Measurements from ENCODE around the gene ARL14.

ARL14 gene

DNA sequence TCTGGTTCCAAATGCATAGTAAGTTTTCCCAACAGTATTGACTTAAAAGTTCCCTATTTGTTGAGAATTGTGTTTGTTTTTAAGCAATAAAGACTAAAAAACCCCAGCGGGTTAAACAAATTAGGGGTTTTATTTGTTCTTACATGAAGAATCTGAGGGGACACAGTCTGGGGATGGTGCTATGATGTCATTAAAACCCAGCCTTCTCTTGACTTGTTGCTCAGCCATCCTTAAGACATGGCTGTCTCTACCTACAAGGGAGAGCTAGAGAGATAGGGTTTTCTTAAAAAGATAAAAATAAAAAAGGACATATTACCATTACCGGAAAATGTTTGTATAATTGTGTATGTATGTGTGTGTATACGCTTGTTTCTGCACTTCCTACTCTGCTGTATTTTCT is 11.7 kb upstream of the ARL14 start:
- Mint-ChIP-seq H3K4me1 (ENCODE audit: low read depth) (peaks cover 9% of the 10 kb centered on the region), H3K36me3 (ENCODE audit: low read depth) (no peaks in the 10 kb centered on the region), H3K27ac (no peak overlapping the region), H3K4me3 (no peak overlapping the region), H3K9me3 (no peaks in the 10 kb centered on the region), H3K27me3 (no peaks in the 10 kb centered on the region)
- intact Hi-C loops (cut with micrococcal nuclease), result no loop called here

DNA sequence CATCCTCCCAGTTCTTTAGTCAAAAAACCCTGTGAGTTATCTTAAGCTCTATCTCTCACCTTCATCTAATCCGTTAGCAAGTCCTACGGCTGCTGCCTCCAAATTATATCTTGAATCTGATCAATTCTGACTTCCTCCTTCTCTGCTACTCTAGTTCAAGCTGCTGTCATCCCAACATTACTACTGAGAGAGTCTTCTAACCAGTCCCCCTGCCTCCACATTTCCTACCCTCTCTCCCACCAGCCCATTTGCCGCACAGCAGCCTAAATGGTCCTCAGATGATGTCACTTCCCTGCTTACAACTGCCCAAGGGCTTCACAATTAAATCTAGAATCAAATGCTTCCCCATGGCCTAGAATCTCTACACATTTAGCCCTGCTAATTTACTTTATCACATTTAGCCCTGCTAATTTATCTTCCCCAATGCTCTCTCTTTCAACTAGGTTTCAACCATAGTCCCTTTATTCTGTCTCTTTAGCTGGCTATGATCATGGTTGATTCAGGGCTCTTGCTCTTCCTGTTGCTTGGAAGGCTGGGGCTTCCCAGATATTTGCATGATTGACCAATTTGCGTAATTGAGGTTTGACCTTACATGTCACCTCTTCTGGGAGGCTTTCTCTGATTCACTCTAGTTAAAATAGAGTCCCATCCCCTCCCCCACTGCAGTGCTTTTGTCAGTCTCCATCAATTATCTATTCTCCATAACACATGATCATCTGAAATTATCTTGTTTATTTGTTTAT is 11.0 kb upstream of the ARL14 start:
- no peak overlapping the region for H3K4me3 Mint-ChIP-seq
- no peaks in the 10 kb centered on the region for H3K36me3 Mint-ChIP-seq (ENCODE audit: low read depth)
- H3K27me3 Mint-ChIP-seq, result no peaks in the 10 kb centered on the region
- intact Hi-C loops (cut with micrococcal nuclease), result no loop called here
- no peaks in the 10 kb centered on the region for H3K9me3 Mint-ChIP-seq
- H3K27ac Mint-ChIP-seq, result no peak overlapping the region
- H3K4me1 Mint-ChIP-seq (ENCODE audit: low read depth), result peaks cover 9% of the 10 kb centered on the region

DNA sequence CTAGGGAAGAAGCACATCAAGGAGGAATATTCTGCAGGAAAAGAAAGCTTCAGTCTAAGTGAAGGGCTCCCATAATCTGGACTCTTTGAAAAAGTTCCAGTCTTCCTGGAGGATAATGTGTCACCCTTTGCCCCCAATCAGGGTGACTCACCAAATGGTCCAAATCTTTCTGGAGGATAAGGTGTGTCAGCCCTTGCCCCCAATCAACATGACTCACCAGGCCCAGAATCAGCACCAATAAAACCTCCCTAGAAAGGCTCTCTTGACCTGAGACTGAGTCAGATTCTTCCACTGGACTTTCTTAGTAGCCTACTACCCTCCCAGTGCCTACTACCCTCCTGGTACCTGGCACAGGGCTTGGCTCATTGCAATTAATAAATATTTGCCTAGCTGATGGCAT is 9.5 kb upstream of the ARL14 start:
- H3K4me1 Mint-ChIP-seq (ENCODE audit: low read depth), result peaks cover 9% of the 10 kb centered on the region
- intact Hi-C loops (cut with micrococcal nuclease), result no loop called here
- H3K4me3 Mint-ChIP-seq, result no peak overlapping the region
- no peaks in the 10 kb centered on the region for H3K9me3 Mint-ChIP-seq
- H3K36me3 Mint-ChIP-seq (ENCODE audit: low read depth), result no peaks in the 10 kb centered on the region
- no peaks in the 10 kb centered on the region for H3K27me3 Mint-ChIP-seq
- no peak overlapping the region for H3K27ac Mint-ChIP-seq

DNA sequence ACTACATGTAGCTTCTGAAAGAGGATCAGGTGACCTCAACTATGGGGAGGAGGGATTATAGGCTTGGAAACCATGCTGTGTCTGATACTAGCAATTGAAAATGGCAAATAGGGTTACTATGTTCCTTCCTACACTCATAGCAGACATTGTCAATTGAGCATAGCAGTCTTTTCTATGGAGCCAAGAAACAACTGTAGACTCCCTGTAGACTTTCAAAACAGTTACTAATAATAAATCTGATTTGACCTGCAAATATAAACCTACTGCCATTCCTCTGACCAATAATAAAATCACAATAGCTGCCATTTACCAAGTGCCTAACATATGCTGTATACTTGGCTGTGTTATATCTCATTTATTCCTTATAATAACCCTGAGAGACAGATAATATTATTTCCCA is 8.5 kb upstream of the ARL14 start:
- H3K36me3 Mint-ChIP-seq (ENCODE audit: low read depth), result no peaks in the 10 kb centered on the region
- H3K27ac Mint-ChIP-seq, result no peak overlapping the region

DNA sequence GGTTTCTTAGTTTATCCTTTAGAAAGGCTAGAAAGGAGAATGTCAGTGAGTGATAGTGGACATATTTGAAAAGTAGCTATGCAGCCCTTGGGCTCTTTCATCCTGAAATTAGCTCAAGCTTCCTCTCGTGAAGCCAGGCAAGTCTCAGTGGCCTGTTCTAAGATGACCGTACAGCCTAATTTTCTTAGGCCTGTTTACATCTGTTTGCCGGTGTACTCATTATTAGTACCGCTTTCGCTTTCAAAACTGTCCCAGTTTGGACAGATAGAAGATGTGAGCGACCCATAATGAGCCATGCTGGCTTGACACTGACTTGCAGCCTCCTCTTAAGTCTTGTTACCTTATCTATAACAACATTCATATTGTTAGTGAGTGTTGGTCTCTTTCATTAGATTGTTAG is 5.7 kb upstream of the ARL14 start:
- Mint-ChIP-seq H3K4me3 (no peak overlapping the region), H3K27me3 (no peaks in the 10 kb centered on the region), H3K9me3 (no peaks in the 10 kb centered on the region), H3K36me3 (ENCODE audit: low read depth) (no peaks in the 10 kb centered on the region), H3K27ac (no peak overlapping the region), H3K4me1 (ENCODE audit: low read depth) (peaks cover under 1% of the 10 kb centered on the region)
- intact Hi-C loops (cut with micrococcal nuclease), result no loop called here

More for the DNA sequence above, 8.5 kb upstream of the ARL14 start:
- intact Hi-C loops (cut with micrococcal nuclease), result no loop called here
- no peaks in the 10 kb centered on the region for H3K27me3 Mint-ChIP-seq
- H3K4me3 Mint-ChIP-seq, result no peak overlapping the region
- H3K4me1 Mint-ChIP-seq (ENCODE audit: low read depth), result peaks cover 9% of the 10 kb centered on the region
- H3K9me3 Mint-ChIP-seq, result no peaks in the 10 kb centered on the region

DNA sequence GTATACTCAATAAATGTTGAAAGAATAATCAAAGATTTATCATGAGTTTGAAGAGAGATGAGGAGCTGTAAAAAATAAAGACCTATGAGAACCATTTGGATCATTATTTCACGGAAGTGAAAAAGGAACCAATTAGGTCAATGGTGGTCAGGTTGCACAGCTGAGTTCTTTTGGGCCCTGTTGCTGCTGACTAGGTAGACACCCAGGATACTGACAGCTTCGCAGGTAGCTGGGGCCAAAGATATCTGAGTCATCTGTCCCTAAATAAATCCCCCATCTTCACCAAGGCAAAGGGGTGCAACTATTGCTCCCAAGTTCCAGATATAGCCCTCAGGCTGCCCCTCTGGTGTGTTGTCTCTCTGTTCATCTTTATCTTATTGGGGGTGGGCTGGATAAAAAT is 5.0 kb upstream of the ARL14 start:
- Mint-ChIP-seq H3K4me3 (no peak overlapping the region), H3K9me3 (no peaks in the 10 kb centered on the region), H3K4me1 (ENCODE audit: low read depth) (no peaks in the 10 kb centered on the region), H3K27ac (no peak overlapping the region), H3K27me3 (no peaks in the 10 kb centered on the region), H3K36me3 (ENCODE audit: low read depth) (no peaks in the 10 kb centered on the region)
- intact Hi-C loops (cut with micrococcal nuclease), result no loop called here

DNA sequence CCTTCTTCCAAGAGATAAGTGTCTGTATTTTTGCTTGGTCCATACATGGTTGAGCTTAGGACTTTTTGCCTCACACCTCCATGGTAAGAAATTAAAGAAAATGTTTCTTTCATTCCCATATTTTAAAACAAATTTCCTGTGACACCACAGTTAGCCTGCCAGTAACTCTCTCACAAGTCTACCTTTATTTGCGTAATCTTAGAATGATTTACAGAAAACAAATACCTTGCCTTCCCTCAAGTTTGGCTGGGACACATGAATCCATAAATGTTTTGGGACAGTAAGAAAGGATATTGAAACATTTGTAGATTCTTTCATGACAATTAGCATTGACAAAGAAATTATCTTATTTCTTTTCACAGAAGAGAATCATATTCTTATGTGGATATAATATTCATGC is 3.8 kb upstream of the ARL14 start:
- Mint-ChIP-seq H3K4me3 (no peak overlapping the region), H3K27me3 (no peaks in the 10 kb centered on the region), H3K9me3 (no peaks in the 10 kb centered on the region), H3K27ac (no peak overlapping the region), H3K4me1 (ENCODE audit: low read depth) (no peaks in the 10 kb centered on the region), H3K36me3 (ENCODE audit: low read depth) (no peaks in the 10 kb centered on the region)
- intact Hi-C loops (cut with micrococcal nuclease), result no loop called here

DNA sequence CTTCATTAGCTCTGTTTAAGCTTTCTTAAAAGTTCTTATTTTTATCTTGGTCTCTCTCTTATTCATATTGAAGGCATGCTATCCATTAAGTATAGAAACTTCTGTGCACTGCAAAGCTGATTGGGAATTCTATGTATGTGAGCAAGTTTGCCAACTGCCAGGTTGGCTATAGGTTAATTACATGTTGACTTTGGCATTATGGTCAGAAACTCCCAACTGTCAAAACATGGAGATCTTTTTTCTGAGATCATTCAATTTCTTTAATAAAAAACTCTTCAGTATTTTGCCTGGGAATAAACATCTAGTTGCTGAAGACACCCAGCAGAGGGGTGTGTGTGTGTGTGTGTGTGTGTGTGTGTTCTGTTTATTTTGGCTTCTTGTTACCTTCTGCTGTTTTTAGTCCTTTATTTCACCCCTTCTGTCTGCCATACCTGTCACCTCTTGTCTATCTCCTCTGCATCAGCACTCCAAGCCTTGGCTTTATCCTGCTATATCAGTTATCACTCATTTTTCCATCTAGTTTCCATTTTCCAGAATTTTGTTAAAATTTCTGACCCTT is 1.3 kb upstream of the ARL14 start:
- H3K9me3 Mint-ChIP-seq, result no peaks in the 10 kb centered on the region
- H3K4me1 Mint-ChIP-seq (ENCODE audit: low read depth), result no peaks in the 10 kb centered on the region
- peaks cover 2% of the 10 kb centered on the region for H3K27me3 Mint-ChIP-seq
- H3K4me3 Mint-ChIP-seq, result no peak overlapping the region
- H3K27ac Mint-ChIP-seq, result no peak overlapping the region
- intact Hi-C loops (cut with micrococcal nuclease), result no loop called here
- H3K36me3 Mint-ChIP-seq (ENCODE audit: low read depth), result no peaks in the 10 kb centered on the region

DNA sequence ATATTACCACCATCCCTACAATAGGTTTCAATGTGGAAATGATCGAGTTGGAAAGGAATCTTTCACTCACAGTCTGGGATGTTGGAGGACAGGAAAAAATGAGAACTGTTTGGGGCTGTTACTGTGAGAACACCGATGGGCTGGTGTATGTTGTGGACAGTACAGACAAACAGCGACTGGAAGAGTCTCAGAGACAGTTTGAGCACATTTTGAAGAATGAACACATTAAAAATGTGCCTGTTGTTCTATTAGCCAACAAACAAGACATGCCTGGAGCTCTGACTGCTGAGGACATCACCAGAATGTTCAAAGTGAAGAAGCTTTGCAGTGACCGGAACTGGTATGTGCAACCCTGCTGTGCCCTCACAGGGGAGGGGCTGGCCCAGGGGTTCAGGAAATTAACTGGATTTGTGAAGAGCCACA is 510 bp downstream of the ARL14 start:
- Mint-ChIP-seq H3K9me3 (no peaks in the 10 kb centered on the region), H3K36me3 (ENCODE audit: low read depth) (no peaks in the 10 kb centered on the region), H3K27me3 (peaks cover 2% of the 10 kb centered on the region), H3K4me3 (no peak overlapping the region), H3K27ac (no peak overlapping the region), H3K4me1 (ENCODE audit: low read depth) (no peaks in the 10 kb centered on the region)
- intact Hi-C loops (cut with micrococcal nuclease), result no loop called here

DNA sequence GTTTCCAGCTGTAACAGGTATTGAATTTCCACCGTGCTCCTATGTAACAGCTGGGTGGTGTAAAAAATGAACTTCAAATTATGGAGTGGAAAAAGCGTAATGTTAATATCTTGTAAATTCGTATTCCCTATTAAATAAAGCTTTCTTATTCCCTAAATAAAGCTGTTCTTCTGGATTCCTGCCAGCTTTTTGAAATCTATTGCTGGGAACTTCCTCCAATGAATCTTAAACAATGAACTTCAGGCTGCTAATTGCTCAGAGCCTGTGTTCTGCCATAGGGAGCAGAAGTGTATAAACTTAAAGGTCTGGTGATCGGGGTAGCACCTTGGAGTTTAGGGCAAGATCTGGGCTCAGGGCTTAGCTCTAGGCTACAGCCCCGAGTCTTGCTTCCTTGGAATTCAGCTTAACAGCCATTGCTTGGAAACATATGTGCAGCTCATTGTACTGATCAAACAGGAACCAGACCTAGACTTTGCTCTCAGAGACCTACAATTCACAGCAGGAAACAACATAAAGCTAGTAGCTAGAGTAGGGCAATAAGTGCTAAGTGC is 1.4 kb downstream of the ARL14 start:
- H3K27ac Mint-ChIP-seq, result no peak overlapping the region
- H3K9me3 Mint-ChIP-seq, result no peaks in the 10 kb centered on the region
- intact Hi-C loops (cut with micrococcal nuclease), result no loop called here
- peaks cover 2% of the 10 kb centered on the region for H3K27me3 Mint-ChIP-seq
- no peaks in the 10 kb centered on the region for H3K4me1 Mint-ChIP-seq (ENCODE audit: low read depth)
- no peaks in the 10 kb centered on the region for H3K36me3 Mint-ChIP-seq (ENCODE audit: low read depth)
- no peak overlapping the region for H3K4me3 Mint-ChIP-seq

DNA sequence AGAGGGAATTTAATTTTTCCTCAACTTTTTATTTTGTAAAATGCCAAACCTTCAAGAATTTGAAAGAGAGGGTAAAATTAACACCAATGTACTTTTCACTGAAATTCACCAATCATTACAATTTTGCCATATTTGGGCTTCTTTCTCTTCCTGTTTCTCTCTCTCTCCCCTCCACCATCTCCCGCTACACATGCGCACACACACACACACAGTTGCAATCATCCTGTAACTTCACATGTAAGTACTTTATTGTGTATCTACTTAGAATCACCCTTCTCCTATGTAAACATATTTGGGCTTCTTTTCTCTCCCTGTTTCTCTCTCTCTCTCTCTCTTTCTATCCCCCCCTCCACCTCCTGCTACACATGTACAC is 7.4 kb downstream of the ARL14 start:
- Mint-ChIP-seq H3K36me3 (ENCODE audit: low read depth) (no peaks in the 10 kb centered on the region), H3K9me3 (no peaks in the 10 kb centered on the region), H3K27me3 (peaks cover 2% of the 10 kb centered on the region), H3K27ac (no peak overlapping the region), H3K4me3 (no peak overlapping the region), H3K4me1 (ENCODE audit: low read depth) (peaks cover 5% of the 10 kb centered on the region)
- intact Hi-C loops (cut with micrococcal nuclease), result no loop called here

DNA sequence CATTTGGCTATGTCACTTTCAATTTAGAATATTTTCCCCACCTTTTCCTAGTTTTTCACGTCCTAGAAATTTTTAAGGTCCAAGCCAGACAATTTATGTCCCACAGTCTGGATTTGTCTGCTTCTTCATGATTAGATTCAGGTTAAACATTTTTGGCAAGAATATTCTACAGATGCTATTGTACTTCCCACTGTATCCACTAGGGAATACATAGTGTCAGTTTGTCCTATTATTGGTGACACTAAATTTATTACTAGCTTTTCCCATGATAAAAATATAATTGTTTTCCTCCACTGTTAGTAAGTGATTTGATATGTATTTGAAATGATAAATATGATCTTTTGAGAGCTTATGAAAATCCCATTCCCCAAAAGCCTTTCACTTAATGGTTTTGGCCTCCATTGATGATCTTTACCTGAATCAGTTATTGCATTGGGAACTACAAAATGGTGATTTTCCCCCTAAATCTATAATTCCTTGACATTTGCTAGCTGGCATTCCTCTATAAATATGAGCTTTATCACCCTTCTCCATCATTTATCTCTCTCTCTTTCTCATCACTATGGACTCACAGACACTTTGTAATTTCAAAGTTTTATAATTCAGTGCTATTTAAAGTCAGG is 8.3 kb downstream of the ARL14 start:
- no peak overlapping the region for H3K4me3 Mint-ChIP-seq
- no peak overlapping the region for H3K27ac Mint-ChIP-seq
- H3K9me3 Mint-ChIP-seq, result no peaks in the 10 kb centered on the region
- H3K36me3 Mint-ChIP-seq (ENCODE audit: low read depth), result no peaks in the 10 kb centered on the region
- intact Hi-C loops (cut with micrococcal nuclease), result loop anchor here (5.0 kb wide), 2 partner anchors 257 to 737 kb away; no protein-coding TSS in a partner anchor
- peaks cover under 1% of the 10 kb centered on the region for H3K27me3 Mint-ChIP-seq
- peaks cover 5% of the 10 kb centered on the region for H3K4me1 Mint-ChIP-seq (ENCODE audit: low read depth)

DNA sequence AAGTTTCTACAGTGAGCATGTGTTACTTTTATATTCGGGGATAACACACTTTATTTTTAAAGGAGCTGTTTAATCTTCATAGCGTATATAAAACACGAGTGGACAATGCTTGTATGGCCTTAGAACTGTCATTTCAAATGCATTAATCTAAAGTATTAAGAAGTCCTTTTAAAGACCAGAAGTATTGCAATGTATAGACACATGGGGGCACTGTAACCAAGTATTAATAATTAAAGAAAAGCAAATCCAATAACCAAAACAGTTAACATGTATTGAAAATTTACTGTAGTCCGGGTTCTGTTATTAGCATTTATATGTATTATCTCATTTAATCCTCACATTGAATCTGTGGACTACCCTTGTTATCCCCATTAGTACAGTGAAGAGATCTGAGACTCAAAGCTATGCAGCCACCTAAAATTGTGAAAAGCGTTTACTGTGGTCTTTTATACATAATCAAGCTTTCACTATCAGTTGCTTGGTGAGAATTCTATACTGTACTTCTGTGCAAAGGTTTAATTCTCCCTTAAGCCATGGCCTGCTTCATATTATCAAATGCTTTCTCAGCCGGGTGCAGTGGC is 10.1 kb downstream of the ARL14 start:
- no peaks in the 10 kb centered on the region for H3K36me3 Mint-ChIP-seq (ENCODE audit: low read depth)
- intact Hi-C loops (cut with micrococcal nuclease), result loop anchor here (2.0 to 5.0 kb wide), 3 partner anchors 255 to 735 kb away; no protein-coding TSS in a partner anchor

DNA sequence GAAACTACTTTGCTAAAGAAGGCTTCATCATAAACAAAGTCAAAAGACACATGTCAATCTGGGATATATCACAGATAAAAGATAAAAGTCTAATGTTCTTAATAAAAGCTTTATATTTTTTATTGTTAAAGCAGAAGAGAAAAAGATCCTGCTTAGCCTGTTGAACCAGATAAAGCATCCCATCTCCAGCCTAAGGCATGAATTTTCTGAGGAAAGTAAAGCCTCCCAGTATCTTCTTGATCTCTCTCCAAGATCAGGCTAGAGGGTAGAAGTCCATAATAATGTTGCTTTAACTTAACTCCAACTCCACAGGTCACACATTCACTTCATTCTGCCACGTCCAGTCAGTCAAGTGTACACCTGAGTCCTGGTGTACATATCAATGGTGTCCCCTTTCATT is 14.2 kb downstream of the ARL14 start:
- Mint-ChIP-seq H3K27me3 (peaks cover 2% of the 10 kb centered on the region), H3K36me3 (ENCODE audit: low read depth) (no peaks in the 10 kb centered on the region), H3K27ac (no peak overlapping the region), H3K4me3 (no peak overlapping the region), H3K4me1 (ENCODE audit: low read depth) (no peaks in the 10 kb centered on the region), H3K9me3 (no peaks in the 10 kb centered on the region)
- intact Hi-C loops (cut with micrococcal nuclease), result no loop called here

More for the DNA sequence above, 10.1 kb downstream of the ARL14 start:
- peaks cover 5% of the 10 kb centered on the region for H3K4me1 Mint-ChIP-seq (ENCODE audit: low read depth)
- no peaks in the 10 kb centered on the region for H3K27me3 Mint-ChIP-seq
- no peak overlapping the region for H3K4me3 Mint-ChIP-seq
- no peak overlapping the region for H3K27ac Mint-ChIP-seq
- no peaks in the 10 kb centered on the region for H3K9me3 Mint-ChIP-seq
